GM12874 (cell line): ENCODE data around the gene OR9I1.

Experiments used
- CTCF ChIP-seq: IDR thresholded peaks from 2 replicates; pipeline ENCODE4 v1.5.1; 2011; ENCODE audit warnings: low read depth, mild to moderate bottlenecking, control low read depth, low read length, moderate library complexity; ENCODE audit not compliant: insufficient read depth

OR9I1 gene

GRCh38 chr11:58134151-58134550, 8.8 kb upstream of the OR9I1 start:
- TF ChIP-seq CTCF, result no peak

DNA sequence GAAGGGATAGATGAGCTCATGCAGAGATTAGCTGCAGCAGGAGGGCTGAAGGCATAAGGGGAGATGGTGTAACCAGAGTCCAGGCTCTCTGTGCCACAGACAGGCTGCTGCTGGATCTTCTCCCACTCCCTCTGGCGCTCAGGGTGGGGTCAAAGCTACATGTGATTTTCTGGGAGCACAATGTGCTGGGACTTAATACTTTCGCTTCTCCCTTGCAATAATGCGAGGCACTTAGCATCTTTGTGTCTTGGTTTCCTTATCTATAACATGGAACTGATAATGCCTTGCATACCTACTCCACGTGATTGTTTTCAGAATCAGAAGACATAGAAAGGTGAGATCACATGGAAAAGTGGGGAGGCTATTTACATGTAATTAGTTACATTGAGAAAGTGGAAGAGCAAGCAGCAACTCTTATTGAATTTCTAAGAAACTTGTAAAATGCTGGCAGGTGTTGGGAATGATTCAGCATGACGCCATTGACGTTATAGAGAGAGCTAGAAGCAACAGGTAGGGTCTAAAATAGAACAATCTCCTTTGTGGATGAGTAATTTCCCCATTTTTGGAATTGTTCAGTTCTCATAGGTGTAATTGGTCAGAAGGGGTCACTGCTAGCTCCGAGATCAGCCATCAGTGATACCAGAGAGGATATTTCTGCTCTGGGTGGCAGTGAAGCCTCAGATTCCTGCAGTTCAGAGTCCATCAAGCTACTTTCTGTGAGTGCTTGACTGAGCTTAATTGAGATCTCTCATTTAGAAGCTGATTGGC, 8.2 kb upstream of the OR9I1 start:
- TF ChIP-seq CTCF, result no peak

GRCh38 chr11:58127350-58127749, 2.0 kb upstream of the OR9I1 start:
- no peak for TF ChIP-seq CTCF

- TF ChIP-seq CTCF, result no peak
Measured at GRCh38 chr11:58121096-58121495, 4.2 kb downstream of the OR9I1 start.

DNA sequence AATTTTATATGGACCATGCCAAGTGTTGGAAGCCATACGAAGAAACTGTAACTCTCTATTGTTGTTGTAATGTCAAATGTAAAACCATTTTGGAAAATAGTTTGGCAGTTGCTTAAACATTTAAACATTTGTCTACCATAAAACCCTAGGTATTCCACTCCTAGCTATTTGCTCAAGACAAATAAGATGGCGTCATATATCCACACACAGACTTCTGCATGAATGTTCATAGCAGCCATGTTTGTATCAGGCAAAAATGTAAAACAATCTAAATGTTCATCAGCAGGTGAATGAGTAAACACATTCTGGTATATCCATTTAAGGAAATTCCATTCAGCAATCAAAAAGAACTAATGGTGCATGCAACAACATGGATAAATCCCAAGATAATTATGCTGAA, 27.9 kb downstream of the OR9I1 start:
- no peak for TF ChIP-seq CTCF

DNA sequence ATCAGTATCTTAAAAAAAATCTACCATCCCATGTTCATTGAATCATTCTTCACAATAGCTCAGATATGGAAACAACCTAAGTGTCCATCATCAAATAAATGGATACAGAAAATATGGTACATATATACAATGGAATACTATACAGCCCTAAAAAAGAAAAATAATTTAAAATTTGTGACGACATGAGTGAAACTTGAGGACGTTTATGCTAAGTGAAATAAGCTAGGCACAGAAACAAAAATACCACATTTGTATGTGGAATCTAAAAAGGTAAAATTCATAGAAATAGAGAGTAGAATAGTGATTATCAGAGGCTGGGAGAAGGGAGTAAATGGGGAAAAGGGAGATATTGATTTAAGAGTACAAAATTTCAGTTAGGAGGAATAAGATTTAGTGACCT, 38.8 kb downstream of the OR9I1 start:
- TF ChIP-seq CTCF, result no peak

GRCh38 chr11:58075781-58076180, 49.5 kb downstream of the OR9I1 start:
- TF ChIP-seq CTCF, result no peak
